Measurements from ENCODE around the gene RAB35. TPM values are rescaled to one million over a fixed set of nuclear protein-coding genes. Genes with fewer than 3 reads are reported as not detected.
A peak's percentile ranks its signal among the peaks of the same experiment; 100 is the strongest.

The RAB35 gene
- total and polyA plus RNA-seq, 9 of the 15 experiments (the other 6 are each of a cell fraction or from before 2014, with no cell fraction given): 0.65 to 76.3 (median 38.9) TPM

- CTCF ChIA-PET (ENCODE audit: low intra/inter-chr PET ratio): no interaction called here
- POLR2A ChIA-PET: interaction anchor here (0.6 to 1.4 kb wide), 5 partner anchors 11 to 106 kb away, joined by 3 to 6 read pairs (median 3); partner anchors contain the start of gene BICDL1
- WGBS (ENCODE audit: insufficient coverage, low coverage, missing lambda C conversion rate): 89% methylated on average over 9 of the region's 9 CpGs
- H3K9me1 ChIP-seq (ENCODE audit: control insufficient read depth, insufficient read depth, low read length): no peaks in the 10 kb centered on the region
- no peaks in the 10 kb centered on the region for H3K79me2 ChIP-seq (ENCODE audit: control insufficient read depth, insufficient read depth, low read length)
- FAIRE-seq (no peak), DNase-seq (ENCODE audit: extremely low read depth in 1 of 4, low spot score in 3 of 4) (no peak), ATAC-seq (no peak)
- no peaks in the 10 kb centered on the region for H3K27me3 ChIP-seq (ENCODE audit: control insufficient read depth in 2 of 2, insufficient read depth in 2 of 2, low read length in 2 of 2)
- H3K9ac ChIP-seq (ENCODE audit: insufficient read depth in 1 of 2, low read depth in 2 of 2, low read length in 2 of 2): peak overlapping the region in 1 of 2 experiments; percentile 72; a peak in 1 of 4 replicates
- peaks cover 54% of the 10 kb centered on the region; the same call in 1 of the 3 replicates for H3K36me3 ChIP-seq (ENCODE audit: control insufficient read depth, insufficient read depth, low read length)
- no peak overlapping the region for H3K4me2 ChIP-seq (ENCODE audit: insufficient read depth, low read length)
- H3K4me1 ChIP-seq (replicated peaks in 1 of 2; ENCODE audit: control insufficient read depth in 2 of 2, insufficient read depth in 2 of 2, low read length in 2 of 2): peaks cover 0 to 45% of the 10 kb centered on the region in 2 experiments; a peak in 2 of 5 replicates
- no peak overlapping the region for H3K27ac ChIP-seq (ENCODE audit: extremely low read depth, low read depth, low read length)
- no peak overlapping the region for H3K4me3 ChIP-seq
- no peak overlapping the region for H2AFZ ChIP-seq (ENCODE audit: low read depth, low read length)
- in situ Hi-C loops (cut with MboI): no loop called here
- no peaks in the 10 kb centered on the region for H3K9me3 ChIP-seq (replicated peaks; ENCODE audit: control insufficient read depth, insufficient read depth, low read depth, low read length)
- no TSS peak for BruUV-seq (replicated peaks)
- intact Hi-C loops (cut with micrococcal nuclease): no loop called here
- peaks cover 2% of the 10 kb centered on the region for H4K20me1 ChIP-seq (replicated peaks; ENCODE audit: control insufficient read depth, insufficient read depth, low read length)
- TF ChIP-seq POLR2A (conservative IDR thresholded peaks at IDR 0.05) (0 out of 2 replicates have a peak, but pooled peaks have one; percentile 11), ZNF57 (CRISPR knock-in tag; IDR thresholded peaks at IDR 0.05) (no peak), ZNF436 (CRISPR knock-in tag; IDR thresholded peaks at IDR 0.05) (no peak), ZNF407 (IDR thresholded peaks at IDR 0.05; ENCODE audit: low read depth) (no peak), ZNF518B (CRISPR knock-in tag; IDR thresholded peaks at IDR 0.05) (no peak), CTCFL (IDR thresholded peaks at IDR 0.05; ENCODE audit: borderline replicate concordance, insufficient read depth, low read depth, low read length, poor library complexity, severe bottlenecking) (no peak), ZBTB8A (IDR thresholded peaks at IDR 0.05; ENCODE audit: partially characterized antibody) (no peak)
Measured at GRCh38 chr12:120094485-120094884, 22.1 kb downstream of the RAB35 start.
